Kidney glomerular epithelial cell (primary cell): Measurements from ENCODE around the gene SALL3.

Source experiments
- DNase-seq: peaks from one replicate; lab custom pipeline; 2025; lab: John Stamatoyannopoulos, UW

The SALL3 gene

DNA sequence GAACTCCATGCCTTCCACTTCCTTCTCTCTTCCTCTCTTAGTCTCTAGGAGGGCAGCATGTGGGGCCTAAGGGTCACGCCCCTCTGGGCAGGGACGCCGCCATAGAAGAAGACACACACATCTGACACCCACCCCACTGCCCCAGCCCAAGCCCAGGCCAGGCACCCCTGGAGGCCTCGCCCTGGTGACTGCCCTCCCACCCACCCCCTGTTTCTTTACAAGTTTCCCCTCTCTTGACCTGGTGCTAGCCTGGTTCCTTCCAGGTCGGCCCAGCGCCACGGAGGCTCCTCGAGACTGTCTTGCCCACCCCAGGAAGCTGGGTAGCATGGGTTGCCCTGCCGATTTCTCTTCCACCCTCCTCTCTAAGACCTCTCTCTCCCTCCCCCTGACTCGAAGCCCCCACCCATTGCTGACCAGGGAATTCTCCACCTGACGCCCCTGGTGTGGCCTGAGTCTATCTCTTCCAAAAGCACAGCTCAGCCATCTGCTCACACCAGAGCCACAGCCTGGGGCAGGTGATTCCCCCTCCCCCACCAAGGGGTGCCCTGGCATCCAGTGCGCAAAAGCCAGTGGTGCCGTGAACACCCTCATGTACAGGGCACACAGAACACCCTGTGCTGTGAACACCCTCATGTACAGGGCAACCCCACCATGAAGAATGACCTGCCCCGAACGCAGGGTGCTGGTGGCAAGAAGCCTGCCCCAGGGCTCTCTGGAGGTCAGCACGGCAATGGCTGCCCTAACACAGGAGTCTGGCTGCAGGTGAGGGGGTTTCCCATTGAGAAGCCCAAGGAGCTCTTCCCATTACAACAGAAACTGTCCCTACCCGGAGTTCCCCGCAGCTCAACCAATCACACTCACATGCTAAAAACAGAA lies 13.5 kb upstream of the SALL3 start:
- no peak for DNase-seq

GRCh38 chr18:78966793-78967106 lies 12.9 kb upstream of the SALL3 start:
- DNase-seq = no peak

GRCh38 chr18:78967692-78968091 lies 11.9 kb upstream of the SALL3 start:
- no peak for DNase-seq

DNA sequence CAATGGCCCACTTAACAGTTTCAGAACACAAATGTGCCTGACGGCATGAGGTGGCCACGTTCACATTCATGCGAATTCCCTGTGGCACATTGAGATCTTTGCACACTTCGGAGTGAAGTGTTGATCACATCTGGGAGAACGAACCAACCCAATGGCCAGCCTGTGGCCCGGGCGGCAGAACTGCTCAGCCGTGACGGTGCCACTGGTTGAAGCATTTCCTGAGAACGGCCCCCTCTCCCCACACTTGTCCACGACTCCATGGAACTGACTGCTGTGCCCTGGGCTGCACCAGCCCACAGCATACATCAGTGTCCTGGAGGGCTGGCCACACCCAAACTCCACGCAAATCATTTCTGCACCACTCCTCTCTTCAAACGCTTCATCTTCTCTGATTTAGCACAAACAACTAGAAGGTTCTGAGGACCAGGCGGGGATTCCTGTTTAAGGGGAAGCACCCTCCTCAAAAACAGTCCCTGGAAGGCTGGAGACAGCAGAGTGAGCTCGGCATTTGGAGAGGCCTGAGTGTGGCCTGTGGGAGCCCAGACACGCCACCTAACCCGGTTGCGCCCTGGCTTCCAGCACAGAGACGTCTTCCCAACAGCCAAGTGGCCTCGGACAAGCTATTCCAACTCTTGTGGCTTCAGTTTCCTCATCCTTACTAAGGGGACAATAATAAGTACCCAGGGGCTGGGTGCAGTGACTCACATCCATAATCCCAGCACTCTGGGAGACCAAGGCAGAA lies 9.9 kb upstream of the SALL3 start:
- no peak for DNase-seq

- DNase-seq = no peak
Observed at GRCh38 chr18:78970774-78971333, 8.8 kb upstream of the SALL3 start.

GRCh38 chr18:78971511-78972245 lies 7.9 kb upstream of the SALL3 start:
- DNase-seq = no peak

DNA sequence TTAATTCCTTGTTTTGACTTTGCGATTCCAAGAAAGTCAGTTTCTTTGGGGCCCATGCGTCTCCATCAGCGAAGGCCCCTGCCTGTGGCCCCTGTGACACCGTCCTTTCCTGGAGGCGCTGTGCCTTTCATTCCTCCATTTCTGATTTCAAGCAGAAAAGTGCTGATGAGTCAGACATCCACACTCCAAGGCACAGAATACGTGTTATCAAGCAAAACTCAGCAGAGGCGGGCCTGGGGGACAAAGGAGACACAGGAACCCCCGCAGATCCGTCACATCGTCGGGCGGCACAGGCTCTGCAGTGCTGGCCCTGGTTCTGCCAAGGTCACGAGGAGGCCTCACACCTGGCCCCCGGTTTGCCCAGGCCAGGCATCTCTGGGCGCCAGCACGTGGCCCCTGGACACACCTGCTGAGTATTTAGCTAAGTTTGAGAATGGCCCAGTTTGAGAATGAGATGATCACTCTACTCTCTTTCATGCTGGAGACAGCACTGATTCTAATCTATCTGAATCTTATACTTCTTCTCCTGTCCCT lies 7.2 kb upstream of the SALL3 start:
- no peak for DNase-seq

GRCh38 chr18:78972930-78973331 lies 6.7 kb upstream of the SALL3 start:
- no peak for DNase-seq

- no peak for DNase-seq
Observed at GRCh38 chr18:78973357-78974083, 6.1 kb upstream of the SALL3 start.

DNA sequence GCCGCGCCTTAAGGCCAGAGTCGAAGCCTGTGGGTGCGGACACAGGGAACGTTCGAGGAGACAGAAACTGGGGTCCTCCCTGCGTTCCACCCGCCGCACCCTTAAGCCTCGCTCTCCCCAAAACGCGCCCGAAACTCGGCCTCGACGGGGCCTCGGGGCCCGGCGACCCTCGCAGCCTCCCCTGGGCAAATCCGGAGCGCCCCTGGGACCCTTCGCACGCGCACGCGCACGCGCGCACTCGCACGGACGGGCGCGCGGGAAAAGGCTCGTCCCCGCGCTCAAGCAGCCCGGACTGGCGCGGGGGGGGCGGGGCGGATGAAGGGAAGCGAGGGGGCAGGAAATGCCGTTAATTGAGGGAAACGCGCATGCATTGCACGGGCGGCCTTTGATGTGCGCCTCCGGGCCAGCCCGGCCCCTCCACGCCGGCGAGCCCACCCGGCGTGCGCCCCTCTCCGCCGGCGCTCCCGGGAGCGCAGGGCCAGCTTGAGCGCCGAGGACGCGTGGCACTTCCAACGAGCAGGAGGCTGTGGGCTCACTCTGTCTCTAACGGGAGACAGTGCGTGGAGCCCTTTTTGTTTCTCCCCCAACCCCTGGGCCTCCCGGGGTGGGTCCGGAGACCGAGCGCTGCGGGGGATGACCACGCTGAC lies 5.4 kb upstream of the SALL3 start:
- DNase-seq = no peak

DNA sequence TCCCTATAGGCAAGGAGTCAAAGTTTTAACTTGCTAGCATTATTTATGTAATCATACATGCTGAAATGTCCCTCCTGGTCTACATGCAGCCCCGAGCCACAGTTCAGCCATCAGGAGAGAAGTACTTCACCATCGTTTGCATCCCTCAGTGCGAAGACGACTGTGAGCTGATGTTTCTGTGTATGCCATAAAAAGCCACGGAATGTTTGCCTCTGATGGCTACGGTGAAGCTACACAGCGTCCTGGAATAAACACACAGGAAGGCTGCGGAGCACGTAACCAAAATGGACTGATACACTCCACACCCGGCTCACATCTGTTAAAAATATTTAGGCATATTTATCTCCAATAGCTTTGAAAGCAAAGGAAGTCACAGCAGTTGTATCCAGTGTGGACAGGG lies 4.3 kb upstream of the SALL3 start:
- DNase-seq = no peak

DNA sequence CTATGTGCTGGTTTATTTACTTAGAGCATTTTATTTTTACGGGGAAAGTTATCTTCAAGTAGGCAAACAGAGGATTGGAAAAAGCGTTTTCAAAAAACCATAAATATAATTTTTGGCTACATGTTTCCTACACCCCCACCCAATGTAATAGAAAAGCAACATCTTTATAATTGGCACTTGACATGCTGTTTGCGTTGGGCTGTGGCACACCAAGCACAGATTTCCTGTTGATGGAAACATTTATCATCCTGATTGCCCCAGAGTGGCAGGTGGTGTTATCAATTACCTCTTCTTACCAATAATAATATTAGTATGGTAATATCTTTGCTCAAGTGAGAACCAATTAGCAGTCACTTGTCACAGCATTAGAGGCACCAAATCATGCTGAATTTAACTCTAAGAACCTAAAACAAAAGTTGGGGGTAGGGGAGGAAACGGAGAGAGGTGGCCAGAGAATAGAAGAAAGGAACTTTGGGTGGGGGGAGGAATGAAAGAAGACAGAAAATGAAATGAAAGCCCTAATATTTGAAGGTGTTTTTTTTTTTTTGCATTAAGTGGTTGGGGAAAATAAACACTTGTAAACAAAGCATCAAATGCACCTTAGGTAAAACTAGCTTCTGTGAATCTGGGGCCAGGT lies 3.8 kb upstream of the SALL3 start:
- no peak for DNase-seq

GRCh38 chr18:78976765-78977636 lies 2.6 kb upstream of the SALL3 start:
- DNase-seq = no peak

GRCh38 chr18:78977637-78978348 lies 1.8 kb upstream of the SALL3 start:
- DNase-seq = no peak

GRCh38 chr18:78978349-78979055 lies 1.1 kb upstream of the SALL3 start:
- DNase-seq = no peak

DNA sequence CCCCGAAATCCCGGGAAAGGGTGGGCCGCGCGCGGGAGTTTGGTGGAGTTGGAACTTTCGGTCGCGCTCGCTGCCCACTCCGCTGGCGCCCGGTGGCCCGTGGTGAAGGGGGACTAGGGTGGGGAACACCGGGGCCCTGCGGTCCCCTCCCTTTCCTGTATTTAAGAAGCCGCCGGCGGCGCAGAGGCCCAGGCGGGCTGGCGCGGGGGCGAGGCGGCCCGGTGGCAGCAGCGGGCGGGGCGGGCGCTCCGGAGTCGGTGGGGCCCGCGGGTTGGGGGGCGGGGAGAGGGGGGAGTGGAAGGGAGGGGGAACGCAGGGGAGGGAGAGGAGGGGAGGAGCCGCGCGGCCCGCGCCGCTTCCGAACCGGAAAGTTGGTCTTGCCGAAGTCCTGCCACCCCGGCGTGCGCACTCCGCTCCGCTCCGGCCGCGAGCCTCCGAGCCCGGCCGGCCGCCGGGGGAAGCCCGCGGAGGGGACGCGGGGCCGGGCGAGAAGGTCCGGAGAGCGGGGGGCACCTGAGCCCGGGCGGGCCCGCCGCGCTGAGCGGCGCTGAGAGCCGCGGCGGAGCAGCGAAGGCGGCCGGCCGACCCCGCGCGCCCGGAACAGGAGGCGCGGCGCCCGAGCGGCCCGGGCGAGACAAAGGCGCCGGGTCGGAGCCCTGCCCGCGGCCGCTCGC lies 425 bp upstream of the SALL3 start:
- DNase-seq = no peak

GRCh38 chr18:78980279-78980771 lies 707 bp downstream of the SALL3 start:
- no peak for DNase-seq
